GM12878 (cell line): ENCODE results near the gene ZNF385A. TPM values are rescaled to one million over a fixed set of nuclear protein-coding genes. Genes with fewer than 3 reads are reported as not detected.
A peak's percentile ranks its signal among the peaks of the same experiment; 100 is the strongest.

Experiments
- ATAC-seq: fragments of 200-7000 bp; cut with Tn5 transposase; 3 replicates; pipeline ENCODE4 v1.9.1; 2020; ENCODE audit warnings: mild to moderate bottlenecking, moderate library complexity
- Bru-seq: library from RNA; stranded (reverse); fragments of 400-500 nt; gene quantifications from one replicate; lab custom pipeline; 2021; lab: Mats Ljungman, UMichigan
- BruChase-seq, 2 experiments: library from RNA; stranded (reverse); fragments of 400-500 nt; gene quantifications; one replicate each; lab custom pipeline; 2021; lab: Mats Ljungman, UMichigan
- BruUV-seq: library from RNA; stranded (reverse); fragments of 400-500 nt; replicated peaks from 2 replicates; lab custom pipeline; 2021; lab: Mats Ljungman, UMichigan
- CTCF ChIA-PET: fragments of 300-600 bp; sonication (Branson Sonifier 250); formaldehyde crosslinking; extraction: SDS; loops from one replicate; lab custom pipeline; 2021; ENCODE audit warnings: inconsistent platforms; lab: Yijun Ruan, JAX
- POLR2A ChIA-PET: fragments of 350-600 bp; formaldehyde crosslinking; extraction: SDS; loops from one replicate; lab custom pipeline; 2021; ENCODE audit warnings: inconsistent platforms; lab: Charles Lee
- RAD21 ChIA-PET: fragments of 300-600 bp; sonication (Branson Sonifier 250); formaldehyde crosslinking; loops from one replicate; lab custom pipeline; 2023; ENCODE audit warnings: antibody characterized with exemption; ENCODE audit not compliant: unreplicated experiment; lab: Charles Lee
- SMC1A ChIA-PET: fragments of 300-600 bp; sonication (Branson Sonifier 250); formaldehyde crosslinking; loops from one replicate; lab custom pipeline; 2023; ENCODE audit not compliant: unreplicated experiment, uncharacterized antibody; lab: Charles Lee
- DNase-seq: peaks from one replicate; pipeline ENCODE4 v3.0.0-alpha.2; 2011; ENCODE audit warnings: low read depth, low spot score
- FAIRE-seq: peaks from 3 replicates; lab custom pipeline; 2011; peaks lifted over from hg19 to GRCh38; lab: Jason Lieb, UNC
- H2AFZ ChIP-seq: 2 replicates; pipeline ENCODE4 v1.6.0; 2011; ENCODE audit warnings: low read depth, low read length, control low read depth; ENCODE audit not compliant: control insufficient read depth
- H3K27ac ChIP-seq: 2 replicates; pipeline ENCODE4 v1.5.1; 2011; ENCODE audit warnings: control low read depth; ENCODE audit not compliant: control insufficient read depth, insufficient read depth
- H3K27me3 ChIP-seq, 2 experiments: replicated peaks in 1 of 2; 2 replicates each; pipeline versions ENCODE4 v1.6.0 to v1.6.1; 2011; ENCODE audit warnings: low read length in 1 of 2; ENCODE audit not compliant: control insufficient read depth in 2 of 2, insufficient read depth in 2 of 2
- H3K36me3 ChIP-seq, 2 experiments: 2 replicates each; pipeline ENCODE4 v1.5.1; 2011; ENCODE audit warnings: low read length in 1 of 2; ENCODE audit not compliant: control insufficient read depth in 2 of 2, insufficient read depth in 2 of 2
- H3K4me1 ChIP-seq: 2 replicates; pipeline ENCODE4 v1.6.1; 2011; ENCODE audit warnings: mild to moderate bottlenecking, low read length, moderate library complexity, mixed read lengths; ENCODE audit not compliant: control insufficient read depth, insufficient read depth
- H3K4me2 ChIP-seq: 2 replicates; pipeline ENCODE4 v1.6.0; 2011; ENCODE audit warnings: control low read depth; ENCODE audit not compliant: control insufficient read depth, insufficient read depth
- H3K4me3 ChIP-seq: fragments of 200-600 bp; sonication (generic); 2 replicates; pipeline ENCODE4 v1.5.1; 2016
- H3K79me2 ChIP-seq: 2 replicates; pipeline ENCODE4 v1.6.0; 2011; ENCODE audit warnings: low read length; ENCODE audit not compliant: control insufficient read depth, insufficient read depth
- H3K9ac ChIP-seq: 2 replicates; pipeline ENCODE4 v1.8.0; 2011; ENCODE audit warnings: low read length, control low read depth, mixed read lengths; ENCODE audit not compliant: control insufficient read depth, insufficient read depth
- H3K9me3 ChIP-seq: replicated peaks from 3 replicates; pipeline ENCODE4 v1.5.1; 2011; ENCODE audit warnings: mild to moderate bottlenecking, low read length; ENCODE audit not compliant: control insufficient read depth, insufficient read depth
- H4K20me1 ChIP-seq: 2 replicates; pipeline ENCODE4 v1.6.0; 2011; ENCODE audit not compliant: control insufficient read depth, insufficient read depth
- BHLHE40 ChIP-seq, 2 experiments: fragments of 450-650 bp in 1 of 2; IDR thresholded peaks; 2 replicates each; pipeline ENCODE4 v1.6.1; 2011 to 2017; ENCODE audit warnings: low read depth in 2 of 2, borderline replicate concordance in 1 of 2, improper control_type of control experiment in 1 of 2, low read length in 1 of 2, mild to moderate bottlenecking in 1 of 2
- CBX5 ChIP-seq: sonication (generic); IDR thresholded peaks from 2 replicates; pipeline ENCODE4 v1.6.1; 2016; ENCODE audit warnings: low read depth, moderate library complexity, mild to moderate bottlenecking, inconsistent platforms
- IKZF2 ChIP-seq, 2 experiments: fragments of 450-650 bp; IDR thresholded peaks; 2 replicates each; pipeline ENCODE4 v1.6.1; 2017; ENCODE audit warnings: mild to moderate bottlenecking in 2 of 2, moderate library complexity in 2 of 2
- JUND ChIP-seq: IDR thresholded peaks from 2 replicates; pipeline ENCODE4 v1.6.1; 2012; ENCODE audit warnings: low read depth, mild to moderate bottlenecking, low read length, improper control_type of control experiment, moderate library complexity
- MEF2B ChIP-seq: fragments of 450-650 bp; IDR thresholded peaks from 2 replicates; pipeline ENCODE4 v1.6.1; 2018; ENCODE audit warnings: mild to moderate bottlenecking, moderate library complexity; ENCODE audit not compliant: partially characterized antibody, poor library complexity, severe bottlenecking
- MYC ChIP-seq: IDR thresholded peaks from 2 replicates; pipeline ENCODE4 v1.6.1; 2011; ENCODE audit warnings: mild to moderate bottlenecking, low read length, moderate library complexity, inconsistent platforms; ENCODE audit not compliant: insufficient read depth, insufficient replicate concordance, insufficient read length, severe bottlenecking
- NR2F1 ChIP-seq: fragments of 450-650 bp; conservative IDR thresholded peaks from 2 replicates; pipeline ENCODE4 v1.6.1; 2017; ENCODE audit warnings: mild to moderate bottlenecking
- RCOR1 ChIP-seq: conservative IDR thresholded peaks from 2 replicates; pipeline ENCODE4 v1.6.1; 2012; ENCODE audit warnings: low read depth, low read length, improper control_type of control experiment
- RUNX3 ChIP-seq: IDR thresholded peaks from 2 replicates; pipeline ENCODE4 v1.6.1; 2012; ENCODE audit warnings: low read length, inconsistent platforms
- STAT3 ChIP-seq: IDR thresholded peaks from 2 replicates; pipeline ENCODE4 v1.6.1; 2011; ENCODE audit warnings: low read depth, low read length, improper control_type of control experiment
- TARDBP ChIP-seq: IDR thresholded peaks from 2 replicates; pipeline ENCODE4 v1.6.1; 2016; ENCODE audit warnings: borderline replicate concordance
- ZNF687 ChIP-seq: fragments of 450-650 bp; IDR thresholded peaks from 2 replicates; pipeline ENCODE4 v1.6.1; 2017; ENCODE audit warnings: mild to moderate bottlenecking, moderate library complexity
- WGBS: methylation state at CpG from one replicate; pipeline ENCODE4 v1.1.6; 2016; ENCODE audit warnings: low lambda C conversion rate; ENCODE audit not compliant: insufficient replicate concordance, insufficient coverage; ENCODE audit errors: missing lambda C conversion rate; 5-methylcytosine and 5-hydroxymethylcytosine counted together
- in situ Hi-C: fragments of 300-500 bp; cut with MboI; formaldehyde crosslinking; loops from 9 replicates; pipeline ENCODE4 v1.14.3; 2018; ENCODE audit warnings: mixed read lengths
- intact Hi-C: fragments of 100-400 bp; cut with micrococcal nuclease; formaldehyde crosslinking; loops from one replicate; pipeline ENCODE4 v1.14.2; 2022; ENCODE audit not compliant: unreplicated experiment
- long read RNA-seq, 2 experiments: library from polyadenylated mRNA; unstranded; transcript quantifications; one replicate each; pipeline ENCODE4 v2.0.0, GENCODE V29; 2019 to 2020
- polyA minus RNA-seq, 3 experiments: library from RNA; depleted of rRNA, polyadenylated mRNA; stranded (reverse); fragments of >200 nt; gene quantifications; 2 replicates each; pipeline ENCODE4 v1.2.3, GENCODE V29; 2011
- polyA plus RNA-seq, 11 experiments: library from polyadenylated mRNA; depleted of rRNA in 4 of 11; unstranded in 6 of 11; stranded (reverse) in 5 of 11; fragments of >200 nt; fragmentation: Nextera tagmentation in 4 of 11; fragmentation: Illumina TruSeq in 1 of 11; extraction: Ambion mirVana in 4 of 11; extraction: Trizol in 1 of 11; gene quantifications; 1 replicate in 1 of 11; 2 replicates in 10 of 11; pipeline versions ENCODE4 v1.2.1 to v1.2.3, GENCODE V29; 2011 to 2016; ENCODE audit warnings: inconsistent platforms in 2 of 11, missing spikeins in 2 of 11, low read depth in 1 of 11
- total RNA-seq, 4 experiments: library from RNA; depleted of rRNA in 3 of 4; stranded (reverse); fragments of >200 nt in 3 of 4; fragmentation: Illumina TruSeq in 1 of 4; extraction: Trizol in 1 of 4; gene quantifications; 2 replicates each; pipeline versions ENCODE4 v1.2.1 to v1.2.3, GENCODE V29; 2013 to 2021
- TF ChIP-seq, protein P1 (sequence below): fragments of 450-650 bp; IDR thresholded peaks from 2 replicates; pipeline ENCODE4 v1.6.1; 2016; ENCODE audit warnings: mild to moderate bottlenecking

ZNF385A gene, protein sequence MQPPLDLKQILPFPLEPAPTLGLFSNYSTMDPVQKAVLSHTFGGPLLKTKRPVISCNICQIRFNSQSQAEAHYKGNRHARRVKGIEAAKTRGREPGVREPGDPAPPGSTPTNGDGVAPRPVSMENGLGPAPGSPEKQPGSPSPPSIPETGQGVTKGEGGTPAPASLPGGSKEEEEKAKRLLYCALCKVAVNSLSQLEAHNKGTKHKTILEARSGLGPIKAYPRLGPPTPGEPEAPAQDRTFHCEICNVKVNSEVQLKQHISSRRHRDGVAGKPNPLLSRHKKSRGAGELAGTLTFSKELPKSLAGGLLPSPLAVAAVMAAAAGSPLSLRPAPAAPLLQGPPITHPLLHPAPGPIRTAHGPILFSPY
- total RNA-seq (2013; cell fraction: nucleolus; rRNA removed): 0.67 TPM in 1 of 2 replicates, not detected in the other
- total RNA-seq (2014; rRNA removed) (1.8 and 1.9 TPM in 2 replicates), total RNA-seq (2014; rRNA removed; fragmentation: Illumina TruSeq; extraction: Trizol) (1.2 and 1.3 TPM in 2 replicates), total RNA-seq (2021) (23.3 and 23.5 TPM in 2 replicates), polyA plus RNA-seq (2011; rRNA removed) (0.24 and 2.0 TPM in 2 replicates), polyA plus RNA-seq (2014; fragmentation: Illumina TruSeq; extraction: Trizol) (4.6 and 10.4 TPM in 2 replicates), polyA plus RNA-seq (2014; fragmentation: Nextera tagmentation; extraction: Ambion mirVana) (under 1 TPM; 0.26 to 0.62 TPM), polyA plus RNA-seq (2014; rRNA removed) (7.7 and 10.8 TPM in 2 replicates), polyA plus RNA-seq (2016; fragmentation: Nextera tagmentation; extraction: Ambion mirVana) (10 to 100 TPM; 24.6 to 26.1 TPM), polyA minus RNA-seq (2011; rRNA and poly(A)+ RNA removed) (1.5 and 1.9 TPM in 2 replicates), Bru-seq, nascent RNA (percentile 56 among the genes with signal in this experiment), BruChase-seq, experiment 1, labeled RNA remaining after a 6-hour chase (percentile 55 among the genes with signal in this experiment), BruChase-seq, experiment 2, labeled RNA remaining after a 2-hour chase (percentile 52 among the genes with signal in this experiment)
- polyA plus RNA-seq (2011; ENCODE audit: low read depth): 2.4 TPM
- polyA plus RNA-seq (2011; cell fraction: cytosol; rRNA removed): 3.3 and 4.0 TPM in 2 replicates
- polyA plus RNA-seq (2011; cell fraction: nucleus; rRNA removed): 3.3 and 4.9 TPM in 2 replicates
- polyA plus RNA-seq (2012): 7.4 and 9.2 TPM in 2 replicates
- 3.4 and 4.4 TPM in 2 replicates for polyA minus RNA-seq (2011; cell fraction: cytosol; rRNA and poly(A)+ RNA removed)
- 0.85 and 1.1 TPM in 2 replicates for polyA minus RNA-seq (2011; cell fraction: nucleus; rRNA and poly(A)+ RNA removed)
- long read RNA-seq, experiment 1: 0 reads
- long read RNA-seq, experiment 2: 0 reads

DNA sequence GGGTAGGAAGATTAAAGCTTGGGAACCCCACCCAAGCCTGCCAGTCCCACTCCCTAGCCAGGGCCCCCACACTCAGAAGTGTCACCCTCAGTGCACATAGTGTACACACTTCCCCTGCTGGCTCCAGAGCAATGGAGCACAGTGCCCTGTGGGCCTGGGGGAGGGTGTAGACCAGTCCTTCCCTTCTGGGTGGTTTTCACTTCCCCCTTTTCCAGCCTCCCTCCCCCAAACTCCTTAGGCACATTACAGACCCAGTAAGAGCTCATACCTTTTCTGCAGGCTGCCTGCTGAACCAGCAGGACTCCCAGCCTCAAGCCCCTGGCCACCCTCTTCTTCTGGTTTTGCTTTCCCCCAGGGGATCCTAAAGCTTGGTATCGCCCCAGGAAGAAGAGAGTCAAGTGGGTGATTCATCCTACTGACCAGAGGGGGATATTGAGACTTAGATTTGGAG, at the start of gene ZNF385A:
TSS of gene ZNF385A (minus strand) at position 143 of the 451 bp plus-strand sequence. CDS start 219 bp downstream, outside the sequence.
- H4K20me1 ChIP-seq: no peaks in the 10 kb centered on the region
- in situ Hi-C loops: no loop called here
- ChIA-PET SMC1A (interaction anchor here (0.7 to 1.3 kb wide), 6 partner anchors 9 to 126 kb away, joined by 3 to 6 read pairs (median 3); no protein-coding TSS in a partner anchor), RAD21 (interaction anchor here (0.6 to 2.7 kb wide), 6 partner anchors 15 to 60 kb away, joined by 3 to 9 read pairs (median 4); partner anchors contain the start of gene COPZ1), CTCF (interaction anchor here (0.9 to 4.5 kb wide), 15 partner anchors 9 to 361 kb away, joined by 3 to 33 read pairs (median 6); partner anchors contain the start of genes COPZ1 and NCKAP1L), POLR2A (interaction anchor here (1.1 to 1.4 kb wide), 3 partner anchors 11 to 105 kb away, joined by 3 to 7 read pairs (median 3); partner anchors contain the start of gene CBX5)
- H2AFZ ChIP-seq: peak within 1 kb of the TSS; percentile 56
- peak within 1 kb of the TSS; percentile 71 for H3K27ac ChIP-seq
- H3K27me3 ChIP-seq: no peaks in the 10 kb centered on the region
- no peaks in the 10 kb centered on the region for H3K9me3 ChIP-seq
- intact Hi-C loops: no loop called here
- ATAC-seq: peak; percentile 77
- no peaks in the 10 kb centered on the region for H3K36me3 ChIP-seq
- peak within 1 kb of the TSS; percentile 57; the same call in 1 of the 2 replicates for H3K9ac ChIP-seq
- WGBS: 33% methylated on average over 1 of the region's 1 CpG
- H3K4me3 ChIP-seq: peak within 1 kb of the TSS; percentile 45; the same call in 1 of the 2 replicates
- no peak for FAIRE-seq
- peak within 1 kb of the TSS; percentile 79 for H3K4me2 ChIP-seq
- no peaks in the 10 kb centered on the region for H3K79me2 ChIP-seq
- H3K4me1 ChIP-seq: peaks cover 14% of the 10 kb centered on the region
- BruUV-seq: no TSS peak
- no peak for DNase-seq
- no peak for TF ChIP-seq STAT3
- TF ChIP-seq ZNF687: no peak
- no peak for TF ChIP-seq CBX5
- peak in 1 of 2 experiments; percentile 24; a peak in 1 of 4 replicates for TF ChIP-seq BHLHE40 (IDR thresholded peaks at IDR 0.05; ENCODE audit: borderline replicate concordance in 1 of 2, low read depth in 2 of 2, low read length in 1 of 2)
- TF ChIP-seq, protein P1, sequence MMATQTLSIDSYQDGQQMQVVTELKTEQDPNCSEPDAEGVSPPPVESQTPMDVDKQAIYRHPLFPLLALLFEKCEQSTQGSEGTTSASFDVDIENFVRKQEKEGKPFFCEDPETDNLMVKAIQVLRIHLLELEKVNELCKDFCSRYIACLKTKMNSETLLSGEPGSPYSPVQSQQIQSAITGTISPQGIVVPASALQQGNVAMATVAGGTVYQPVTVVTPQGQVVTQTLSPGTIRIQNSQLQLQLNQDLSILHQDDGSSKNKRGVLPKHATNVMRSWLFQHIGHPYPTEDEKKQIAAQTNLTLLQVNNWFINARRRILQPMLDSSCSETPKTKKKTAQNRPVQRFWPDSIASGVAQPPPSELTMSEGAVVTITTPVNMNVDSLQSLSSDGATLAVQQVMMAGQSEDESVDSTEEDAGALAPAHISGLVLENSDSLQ: no peak
- TF ChIP-seq RCOR1: no peak
- peak; percentile 67 to 75 for TF ChIP-seq IKZF2 (IDR thresholded peaks at IDR 0.05)
- TF ChIP-seq MEF2B: peak; percentile 24
- no peak for TF ChIP-seq JUND
- peak; percentile 56; the same call in 1 of the 2 replicates for TF ChIP-seq RUNX3
- no peak for TF ChIP-seq TARDBP
- TF ChIP-seq MYC: no peak
- TF ChIP-seq NR2F1: no peak
